GM18502 (cell line): ENCODE results near the gene ERGIC1.
"Not testable (repeated sequence)": the region's sequence is repeated elsewhere in the genome, so short reads cannot be mapped to it uniquely, and the experiment has no call there.

ENCODE experiments used
- ATAC-seq: cut with Tn5 transposase; IDR thresholded peaks from one replicate; pipeline ENCODE4 v1.9.1; 2021; ENCODE audit warnings: mild to moderate bottlenecking; ENCODE audit not compliant: unreplicated experiment, poor library complexity

Gene ERGIC1

GRCh38 chr5:172860520-172861443 lies 26.7 kb downstream of the ERGIC1 start:
- ATAC-seq, result no peak

DNA sequence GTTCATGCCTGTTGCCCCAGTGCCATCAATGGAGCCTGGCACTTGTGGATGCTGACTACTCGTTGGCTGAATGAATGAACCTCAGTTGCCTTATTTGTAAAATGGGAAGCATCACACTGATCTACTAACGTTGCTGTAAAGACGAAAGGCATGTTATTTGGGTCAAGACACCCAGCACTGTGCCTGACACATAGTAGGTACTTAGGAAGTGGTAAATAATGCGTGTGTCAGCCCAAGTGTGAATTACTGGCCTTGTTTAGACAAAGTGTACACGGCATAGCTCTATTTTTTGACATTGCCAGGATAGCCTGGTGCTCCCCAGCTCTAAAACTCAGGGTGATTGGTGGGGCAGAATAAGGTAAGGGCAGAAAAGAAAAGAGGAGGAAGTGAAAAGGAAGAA lies 27.4 kb downstream of the ERGIC1 start:
- no peak for ATAC-seq

GRCh38 chr5:172862165-172862801 lies 28.2 kb downstream of the ERGIC1 start:
- ATAC-seq, result no peak

DNA sequence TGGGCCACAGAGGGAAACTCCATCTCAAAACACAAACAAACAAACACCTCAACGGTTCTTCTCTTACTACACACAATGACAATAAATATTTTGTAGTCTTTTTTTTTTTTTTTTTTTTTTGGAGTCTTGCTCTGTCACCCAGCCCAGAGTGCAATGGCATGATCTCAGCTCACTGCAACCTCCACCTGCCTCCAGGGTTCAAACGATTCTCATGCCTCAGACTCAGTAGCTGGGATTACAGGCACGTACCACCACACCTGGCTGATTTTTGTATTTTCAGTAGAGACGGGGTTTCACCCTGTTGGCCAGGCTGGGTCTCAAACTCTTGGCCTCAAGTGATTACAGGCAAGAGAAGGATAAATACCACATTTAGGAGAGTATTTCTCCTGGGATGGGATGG lies 30.1 kb downstream of the ERGIC1 start:
- not testable (repeated sequence) for ATAC-seq

DNA sequence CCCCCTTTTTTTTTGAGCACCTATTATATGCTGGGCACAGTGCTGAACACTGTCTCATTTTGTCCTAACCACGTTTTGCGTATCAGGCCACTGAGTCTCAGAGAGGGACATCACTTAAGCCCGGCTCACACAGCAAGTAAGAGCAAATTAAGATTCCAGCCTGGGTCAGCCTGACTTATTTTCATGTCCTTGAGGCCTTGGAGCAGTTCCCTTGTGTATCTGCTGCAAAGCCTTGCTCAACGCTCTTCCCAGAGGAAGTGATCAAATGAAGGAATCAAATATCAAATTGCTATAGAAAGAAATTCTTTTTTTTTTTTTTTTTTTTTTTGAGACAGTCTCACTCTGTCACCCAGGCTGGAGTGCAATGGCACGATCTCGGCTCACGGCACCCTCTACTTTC lies 30.7 kb downstream of the ERGIC1 start:
- ATAC-seq, result no peak

- ATAC-seq, result no peak
Measured at GRCh38 chr5:172866378-172866777, 32.3 kb downstream of the ERGIC1 start.

DNA sequence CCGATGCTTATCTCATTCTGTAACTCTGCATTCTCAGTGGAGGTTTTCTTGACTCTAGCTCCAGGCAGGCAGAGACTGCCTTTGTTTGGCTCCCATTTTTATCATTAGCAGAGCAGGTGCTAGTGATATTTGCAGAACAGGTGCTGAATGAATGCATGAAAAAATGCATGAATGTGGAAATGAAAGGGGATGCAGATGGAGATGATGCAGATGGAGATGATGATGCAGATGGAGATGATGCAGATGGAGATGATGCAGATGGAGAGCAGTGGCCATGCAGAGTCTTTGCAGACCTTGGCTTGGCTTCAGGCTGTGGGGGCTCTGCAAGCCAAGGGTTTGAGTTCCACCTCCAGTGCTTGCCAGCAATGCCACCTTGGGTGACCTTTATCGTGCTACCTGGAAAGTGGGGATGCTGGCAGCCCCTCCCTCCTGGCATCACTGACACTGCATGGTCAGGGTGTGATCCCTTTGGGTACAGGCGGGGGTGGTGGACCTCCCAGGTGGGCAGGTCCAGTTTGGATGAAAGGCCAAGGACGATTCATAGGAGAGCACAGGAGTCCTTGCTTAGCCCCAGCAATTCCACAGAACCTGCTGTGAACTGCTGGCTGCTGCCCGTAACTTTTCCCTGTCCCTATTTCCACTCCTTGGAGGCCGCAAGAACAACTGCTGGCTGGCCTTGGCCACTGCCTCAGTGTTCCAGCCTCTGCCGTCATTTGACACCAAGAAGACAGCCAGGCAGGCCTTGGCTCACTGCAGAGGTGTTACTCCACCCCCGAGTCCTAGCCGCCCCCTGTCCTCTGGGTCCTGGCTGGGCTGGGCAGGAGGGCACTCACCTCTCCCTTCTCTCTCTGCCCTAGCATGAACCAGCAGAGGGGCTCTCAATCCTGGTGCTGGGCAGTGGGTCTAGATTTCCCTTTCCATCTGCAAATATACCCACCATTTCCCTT lies 33.0 kb downstream of the ERGIC1 start:
- no peak for ATAC-seq

GRCh38 chr5:172867761-172868435 lies 33.8 kb downstream of the ERGIC1 start:
- ATAC-seq, result no peak

DNA sequence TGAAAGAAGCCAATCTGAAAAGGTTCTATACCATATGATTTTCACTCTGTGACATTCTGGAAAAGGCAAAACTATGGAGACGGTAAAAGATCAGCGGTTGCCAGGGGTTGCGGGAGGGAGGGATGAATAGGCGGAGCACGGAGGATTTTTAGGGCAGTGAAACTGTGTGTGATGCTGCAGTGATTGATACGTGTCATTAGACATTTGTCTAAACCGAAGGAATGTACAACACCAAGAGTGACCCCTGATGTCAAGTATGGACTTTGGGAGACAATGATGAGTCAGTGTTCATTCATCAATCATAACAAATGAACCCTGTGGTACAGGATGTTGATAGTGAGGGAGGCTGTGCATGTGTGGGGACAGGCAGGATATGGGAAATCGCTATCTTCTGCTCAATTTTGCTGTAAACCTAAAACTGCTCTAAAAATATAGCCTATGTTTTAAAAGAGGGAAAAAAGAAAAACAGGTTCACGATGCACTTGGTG lies 34.4 kb downstream of the ERGIC1 start:
- no peak for ATAC-seq

- ATAC-seq, result no peak
Measured at GRCh38 chr5:172868924-172869591, 35.0 kb downstream of the ERGIC1 start.

DNA sequence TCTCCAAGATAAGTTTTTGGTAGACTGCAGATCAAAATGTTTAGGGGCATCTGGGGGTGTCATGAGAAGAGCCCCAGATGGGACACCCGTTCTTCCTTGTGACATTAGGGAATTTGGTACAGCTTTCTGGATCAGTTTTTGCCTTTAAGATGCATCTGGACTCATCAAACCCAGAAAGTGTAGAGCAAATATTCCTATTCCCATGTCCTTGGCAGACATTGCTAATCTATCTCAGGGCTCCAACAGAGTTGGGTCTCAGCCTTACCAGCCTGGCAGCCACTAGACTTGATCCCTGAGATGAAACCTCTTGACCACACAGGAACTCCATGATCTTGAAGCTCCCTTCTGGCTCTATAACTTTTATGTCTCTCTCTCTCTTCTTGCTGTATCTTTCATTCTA lies 35.6 kb downstream of the ERGIC1 start:
- ATAC-seq, result no peak

DNA sequence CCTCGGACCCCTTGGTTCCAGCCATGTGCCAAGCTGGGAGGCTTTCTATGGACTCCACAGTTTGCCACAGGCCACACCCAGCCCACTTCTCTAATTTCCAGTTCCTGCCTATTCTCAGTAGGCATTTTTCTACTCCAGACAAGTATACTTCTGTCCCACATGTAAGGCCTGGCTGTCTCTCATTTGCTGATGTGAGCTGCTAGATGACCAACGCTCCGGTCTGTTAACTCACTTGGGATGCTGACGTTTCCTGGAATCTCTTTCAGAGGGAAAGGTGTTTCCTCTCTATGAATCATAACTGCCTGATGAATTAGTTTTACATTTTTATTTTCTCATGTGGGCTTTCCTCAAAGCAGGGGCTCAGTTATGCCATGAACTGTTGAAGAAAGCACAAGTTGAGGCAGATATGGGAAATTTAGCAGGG lies 36.3 kb downstream of the ERGIC1 start:
- no peak for ATAC-seq

GRCh38 chr5:172870715-172871461 lies 36.8 kb downstream of the ERGIC1 start:
- ATAC-seq, result no peak

- ATAC-seq, result no peak
Measured at GRCh38 chr5:172871536-172871935, 37.5 kb downstream of the ERGIC1 start.

- no peak for ATAC-seq
Measured at GRCh38 chr5:172871982-172872381, 37.9 kb downstream of the ERGIC1 start.

- ATAC-seq, result no peak
Measured at GRCh38 chr5:172872997-172873491, 39.0 kb downstream of the ERGIC1 start.

DNA sequence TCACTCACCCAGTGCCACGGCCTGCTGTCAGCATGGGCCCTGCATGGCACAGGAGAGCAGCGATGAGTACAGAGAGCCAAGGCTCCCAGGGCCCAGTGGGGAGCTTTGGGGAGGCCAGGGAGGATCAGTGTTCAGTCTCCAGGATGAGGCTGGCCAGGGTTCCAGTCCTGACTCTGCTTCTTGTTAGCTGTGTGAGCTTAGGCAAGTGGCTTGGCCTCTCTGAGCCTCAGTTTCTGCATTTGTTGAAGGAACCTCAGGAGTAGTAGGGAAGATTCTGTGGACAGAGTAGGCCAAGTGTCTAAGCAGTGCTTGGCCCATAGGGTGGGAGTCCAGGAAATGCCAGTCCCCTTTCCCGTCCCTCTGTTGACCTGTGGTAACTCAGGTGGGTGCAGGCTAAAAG lies 39.5 kb downstream of the ERGIC1 start:
- no peak for ATAC-seq
